Measurements from ENCODE around the gene TCHH.
"Not testable (repeated sequence)": the region's sequence is repeated elsewhere in the genome, so short reads cannot be mapped to it uniquely, and the experiment has no call there.

The TCHH gene

GRCh38 chr1:152089014-152089674 lies 26.1 kb downstream of the TCHH start, which contains the start of gene TCHHL1:
Gene TCHHL1 (minus strand): TSS chr1:152089064. CDS start chr1:152088143, 921 bp downstream.
- no peak for DNase-seq (ENCODE audit: low read depth)
- TF ChIP-seq CTCF (IDR thresholded peaks at IDR 0.05; ENCODE audit: control insufficient read depth, extremely low read depth, insufficient read depth), result no peak
- H3K4me3 ChIP-seq (ENCODE audit: low read depth, low read length), result no peak within 1 kb of the TSS

- no peak for TF ChIP-seq CTCF (IDR thresholded peaks at IDR 0.05; ENCODE audit: control insufficient read depth, extremely low read depth, insufficient read depth)
- H3K4me3 ChIP-seq (ENCODE audit: low read depth, low read length), result no peak overlapping the region
- DNase-seq (ENCODE audit: low read depth), result peak; percentile 67
Measured at GRCh38 chr1:152086760-152087159, 28.5 kb downstream of the TCHH start.

- no peak for DNase-seq (ENCODE audit: low read depth)
- no peak overlapping the region for H3K4me3 ChIP-seq (ENCODE audit: low read depth, low read length)
- no peak for TF ChIP-seq CTCF (IDR thresholded peaks at IDR 0.05; ENCODE audit: control insufficient read depth, extremely low read depth, insufficient read depth)
Measured at GRCh38 chr1:152084853-152085252, 30.4 kb downstream of the TCHH start.

GRCh38 chr1:152081026-152081425 lies 34.2 kb downstream of the TCHH start:
- H3K4me3 ChIP-seq (ENCODE audit: low read depth, low read length); DNase-seq (ENCODE audit: low read depth): not testable (repeated sequence)

- H3K4me3 ChIP-seq (ENCODE audit: low read depth, low read length); DNase-seq (ENCODE audit: low read depth): not testable (repeated sequence)
Measured at GRCh38 chr1:152080494-152080893, 34.8 kb downstream of the TCHH start.

GRCh38 chr1:152078831-152079441 lies 36.3 kb downstream of the TCHH start:
- H3K4me3 ChIP-seq (ENCODE audit: low read depth, low read length), result no peak overlapping the region

GRCh38 chr1:152072311-152072710 lies 42.9 kb downstream of the TCHH start:
- TF ChIP-seq CTCF (IDR thresholded peaks at IDR 0.05; ENCODE audit: control insufficient read depth, extremely low read depth, insufficient read depth), result no peak
- DNase-seq (ENCODE audit: low read depth), result no peak
- H3K4me3 ChIP-seq (ENCODE audit: low read depth, low read length), result no peak overlapping the region

More at GRCh38 chr1:152078831-152079441, 36.3 kb downstream of the TCHH start:
- DNase-seq (ENCODE audit: low read depth), result no peak
- TF ChIP-seq CTCF (IDR thresholded peaks at IDR 0.05; ENCODE audit: control insufficient read depth, extremely low read depth, insufficient read depth), result no peak

- no peak for TF ChIP-seq CTCF (IDR thresholded peaks at IDR 0.05; ENCODE audit: control insufficient read depth, extremely low read depth, insufficient read depth)
- DNase-seq (ENCODE audit: low read depth), result no peak
- H3K4me3 ChIP-seq (ENCODE audit: low read depth, low read length), result no peak overlapping the region
Measured at GRCh38 chr1:152071123-152071522, 44.1 kb downstream of the TCHH start.

Measured in LNCaP clone FGC (cell line).